Prostate gland (tissue), 2 donors: ENCODE data around the gene DUSP8.

ENCODE experiments used
- CTCF ChIP-seq, 4 experiments: fragments of 200-600 bp in 2 of 4; fragments of 450-650 bp in 2 of 4; sonication (generic) in 2 of 4; IDR thresholded peaks; 1 replicate in 3 of 4; 2 replicates in 1 of 4; pipeline ENCODE4 v1.5.1; 2016 to 2019; ENCODE audit warnings: antibody characterized with exemption in 4 of 4, mild to moderate bottlenecking in 2 of 4, moderate library complexity in 2 of 4
- POLR2A ChIP-seq: fragments of 450-650 bp; IDR thresholded peaks from one replicate; pipeline ENCODE4 v1.6.1; 2016; ENCODE audit warnings: antibody characterized with exemption, mild to moderate bottlenecking

DNA sequence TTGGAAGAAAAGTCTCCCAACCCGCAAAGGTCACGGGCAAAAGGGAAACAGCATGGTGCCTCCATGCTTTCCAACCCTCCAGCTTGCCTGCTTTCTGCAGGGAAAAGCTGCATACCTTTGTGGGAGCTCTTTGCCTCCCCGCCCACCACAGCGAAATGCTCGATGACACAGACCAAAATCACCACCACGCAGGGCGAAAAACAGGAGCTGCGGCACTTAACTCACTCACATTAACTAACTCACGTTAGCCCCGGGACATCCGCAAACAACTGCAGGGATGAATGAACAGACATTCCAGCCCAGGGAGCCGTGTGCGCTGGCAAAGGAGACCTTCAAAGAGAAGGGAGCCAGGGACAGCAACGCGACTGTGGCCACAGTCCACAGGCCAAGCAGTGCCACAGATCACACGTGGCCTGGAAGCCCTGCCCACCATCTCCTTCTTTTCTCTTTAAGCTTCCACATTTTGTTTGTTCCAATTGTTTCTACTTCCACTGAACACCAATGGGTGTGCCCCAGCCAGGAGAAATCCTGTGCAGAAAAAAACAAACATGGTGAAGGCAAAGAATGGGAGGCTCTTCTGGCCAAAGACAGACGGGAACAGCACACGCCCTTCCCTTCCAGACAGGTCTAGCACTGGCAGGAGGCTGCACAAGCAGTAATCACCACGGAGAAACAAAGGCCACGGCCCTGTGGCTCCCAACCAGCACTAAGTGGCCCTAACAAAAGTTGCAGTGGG, 39.3 kb downstream of the DUSP8 start:
- TF ChIP-seq CTCF (IDR thresholded peaks at IDR 0.05) (no peak), POLR2A (no peak)
